HG02884 (cell line): Measurements from ENCODE around the gene NUP214.
"Not testable (repeated sequence)": the region's sequence is repeated elsewhere in the genome, so short reads cannot be mapped to it uniquely, and the experiment has no call there.

Experiments used
- ATAC-seq: cut with Tn5 transposase; IDR thresholded peaks from one replicate; pipeline ENCODE4 v1.9.1; 2021; ENCODE audit warnings: mild to moderate bottlenecking, moderate library complexity; ENCODE audit not compliant: unreplicated experiment

Gene NUP214

DNA sequence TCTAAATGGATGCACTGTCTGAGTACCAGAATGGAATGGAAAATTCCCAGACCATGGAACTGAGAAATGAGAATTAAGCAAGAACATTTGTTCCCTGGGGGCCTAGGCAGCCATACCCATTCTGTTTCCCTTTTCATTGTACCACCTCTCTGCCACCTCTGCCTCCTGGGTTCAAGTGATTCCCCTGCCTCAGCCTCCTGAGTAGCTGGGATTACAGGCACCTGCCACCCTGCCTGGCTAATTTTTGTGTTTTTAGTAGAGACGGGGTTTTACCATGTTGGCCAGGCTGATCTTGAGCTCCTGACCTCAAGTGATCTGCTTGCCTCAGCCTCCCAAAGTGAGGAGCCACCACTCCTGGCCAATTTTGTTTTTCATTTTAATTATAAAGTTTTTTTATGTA lies 33.3 kb downstream of the NUP214 start:
- ATAC-seq, result not testable (repeated sequence)

- ATAC-seq, result no peak
Measured at GRCh38 chr9:131160416-131161112, 35.2 kb downstream of the NUP214 start.

GRCh38 chr9:131161585-131161984 lies 36.2 kb downstream of the NUP214 start:
- no peak for ATAC-seq

- no peak for ATAC-seq
Measured at GRCh38 chr9:131162886-131163285, 37.5 kb downstream of the NUP214 start.

- ATAC-seq, result no peak
Measured at GRCh38 chr9:131165523-131165922, 40.1 kb downstream of the NUP214 start.

- ATAC-seq, result no peak
Measured at GRCh38 chr9:131167146-131167692, 41.8 kb downstream of the NUP214 start.

DNA sequence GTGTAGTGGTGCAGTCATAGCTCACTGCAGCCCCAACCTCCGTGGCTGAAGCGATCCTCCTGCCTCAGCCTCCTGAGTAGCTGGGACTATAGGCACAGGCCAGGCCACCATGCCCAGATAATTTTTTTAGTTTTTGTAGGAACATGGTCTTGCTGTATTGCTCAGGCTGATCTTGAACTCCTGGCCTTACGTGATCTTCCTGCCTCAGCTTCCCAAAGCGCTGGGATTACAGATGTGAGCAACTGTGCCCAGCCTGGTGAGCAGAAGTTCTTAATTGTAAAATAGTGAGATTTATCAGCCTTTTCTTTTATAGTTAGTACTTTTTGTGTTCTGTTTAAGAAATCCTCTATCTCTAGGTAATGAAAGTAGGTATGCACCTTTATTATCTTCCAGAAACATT lies 42.5 kb downstream of the NUP214 start:
- no peak for ATAC-seq

GRCh38 chr9:131169563-131170240 lies 44.3 kb downstream of the NUP214 start:
- no peak for ATAC-seq

- no peak for ATAC-seq
Measured at GRCh38 chr9:131173995-131174394, 48.6 kb downstream of the NUP214 start.

- no peak for ATAC-seq
Measured at GRCh38 chr9:131174681-131175239, 49.4 kb downstream of the NUP214 start.

GRCh38 chr9:131177898-131178297 lies 52.5 kb downstream of the NUP214 start:
- ATAC-seq, result no peak

DNA sequence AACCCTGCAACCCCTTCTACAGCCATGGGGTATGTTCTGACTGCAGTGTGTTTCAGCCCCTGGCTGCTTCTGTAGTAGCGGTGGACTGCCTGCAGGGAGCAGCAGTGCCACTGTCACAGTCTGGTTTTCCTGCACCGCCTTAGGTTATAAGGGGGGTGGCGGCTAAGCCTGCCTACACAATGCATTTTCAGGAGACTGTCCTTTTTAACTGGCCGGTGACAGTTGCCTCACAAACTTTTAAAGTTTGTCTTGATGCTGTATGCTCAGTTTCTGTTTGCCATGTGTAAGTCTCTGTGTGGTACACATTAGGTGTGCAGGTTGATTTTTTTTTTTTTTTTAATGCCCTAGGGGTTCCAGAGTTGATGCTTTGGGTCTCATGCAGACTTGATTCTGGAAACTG lies 53.0 kb downstream of the NUP214 start:
- ATAC-seq, result peak; percentile 66

- ATAC-seq, result no peak
Measured at GRCh38 chr9:131178926-131179325, 53.5 kb downstream of the NUP214 start.

DNA sequence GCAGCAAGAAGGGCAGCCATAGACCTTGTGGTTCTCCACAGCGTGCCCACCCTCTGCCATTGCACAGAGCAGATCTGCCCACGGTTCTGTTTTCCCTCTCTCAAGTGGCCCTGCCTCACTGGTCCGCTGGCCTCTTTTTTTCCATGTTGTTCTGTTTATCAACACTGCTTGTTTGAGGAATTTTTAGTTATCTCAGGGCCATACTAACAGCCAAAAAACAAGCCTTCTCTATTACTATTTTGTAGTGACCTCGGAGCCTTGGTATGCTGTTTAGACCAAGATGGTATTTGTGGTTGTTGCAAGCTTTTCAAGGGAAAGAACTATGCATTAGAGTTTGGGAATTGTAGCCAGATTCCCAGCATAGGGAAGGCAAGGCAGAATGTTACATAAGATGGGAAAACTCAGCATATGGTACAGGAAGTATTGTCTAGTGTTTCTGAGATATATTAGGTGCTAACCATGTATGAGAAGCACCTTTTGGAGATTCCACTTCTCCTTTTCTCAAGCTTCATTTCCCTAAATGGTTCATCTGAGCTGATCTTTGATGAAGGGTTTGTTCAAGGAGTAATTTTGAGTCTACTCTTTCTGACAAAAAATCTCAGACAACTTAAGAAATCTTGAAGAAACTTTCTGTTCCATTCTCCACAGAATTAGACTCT lies 54.3 kb downstream of the NUP214 start:
- ATAC-seq, result no peak

DNA sequence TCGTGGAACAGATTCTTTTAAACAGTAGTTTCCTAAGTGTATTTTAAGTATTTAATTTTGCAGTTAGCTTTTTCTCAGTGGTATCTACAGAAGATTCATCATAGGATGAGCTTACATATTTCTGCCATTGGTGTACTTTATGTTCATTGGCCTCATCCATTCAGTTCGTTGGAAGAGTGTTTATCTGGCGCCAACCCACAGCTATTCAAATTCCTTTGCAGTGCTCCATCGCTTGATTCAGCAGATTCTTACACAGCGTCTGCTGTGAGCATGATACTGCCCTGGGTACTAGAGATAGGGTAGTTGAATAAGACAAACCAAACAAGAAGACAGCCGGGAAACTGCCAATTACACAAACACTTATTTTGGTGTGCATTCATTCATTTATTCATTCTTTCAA lies 55.1 kb downstream of the NUP214 start:
- no peak for ATAC-seq

- ATAC-seq, result no peak
Measured at GRCh38 chr9:131181091-131181681, 55.8 kb downstream of the NUP214 start.

- ATAC-seq, result no peak
Measured at GRCh38 chr9:131185924-131186323, 60.5 kb downstream of the NUP214 start.

GRCh38 chr9:131186622-131187021 lies 61.2 kb downstream of the NUP214 start:
- no peak for ATAC-seq

DNA sequence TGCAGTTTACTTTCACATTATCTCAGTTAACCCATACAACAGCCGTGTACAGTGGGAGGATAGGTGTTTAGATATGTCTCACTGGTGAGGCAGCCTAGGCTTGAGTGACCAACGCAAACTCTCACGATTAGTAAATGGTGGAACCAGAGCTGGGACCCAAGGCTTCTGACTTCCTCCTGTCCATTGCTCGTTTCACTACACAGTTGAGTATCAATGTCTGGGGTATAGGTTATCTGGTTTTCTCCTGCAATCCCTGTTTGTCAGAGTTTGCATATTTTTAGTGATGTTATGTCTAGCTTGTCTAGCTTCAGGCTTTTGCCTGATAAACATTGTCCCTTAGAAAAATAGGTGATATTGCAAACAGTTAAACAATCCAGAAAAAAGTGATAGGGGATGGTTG lies 62.6 kb downstream of the NUP214 start:
- no peak for ATAC-seq

DNA sequence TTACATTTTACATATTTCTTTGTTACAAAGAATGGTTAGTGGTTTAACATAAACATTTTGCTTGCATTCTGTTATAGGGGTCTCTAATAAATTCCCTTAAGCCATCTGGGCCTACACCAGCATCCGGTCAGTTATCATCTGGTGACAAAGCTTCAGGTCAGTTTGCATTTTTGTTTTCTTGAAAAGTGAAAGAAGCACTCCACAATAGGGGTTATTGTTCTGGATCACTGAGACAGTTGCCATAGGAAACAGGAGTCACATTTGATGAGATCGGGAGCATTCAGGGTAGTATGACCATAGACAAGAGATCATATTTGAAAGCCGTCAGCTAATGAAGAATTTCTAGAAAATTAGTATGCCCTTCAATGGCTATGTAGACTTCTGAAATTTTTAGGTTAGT lies 63.6 kb downstream of the NUP214 start:
- no peak for ATAC-seq

GRCh38 chr9:131190191-131190590 lies 64.8 kb downstream of the NUP214 start:
- ATAC-seq, result no peak
